OCI-LY1 (cell line): ENCODE measurements around the gene OLR1.

Experiments
- H2AFZ ChIP-seq: fragments of 200-600 bp; sonication (generic), shearing (Covaris generic); 2 replicates; pipeline ENCODE4 v1.6.0; 2014; ENCODE audit warnings: antibody characterized with exemption, mild to moderate bottlenecking, low read length
- H3F3A ChIP-seq: fragments of 200-600 bp; sonication (generic), shearing (Covaris generic); 2 replicates; pipeline ENCODE4 v1.6.0; 2014; ENCODE audit warnings: mild to moderate bottlenecking, antibody characterized with exemption, low read length, moderate library complexity; ENCODE audit not compliant: insufficient read depth
- H3K27ac ChIP-seq: fragments of 200-600 bp; sonication (generic); 2 replicates; pipeline ENCODE4 v1.5.1; 2014; ENCODE audit warnings: low read length, mixed run types, mild to moderate bottlenecking, low read depth; ENCODE audit not compliant: poor library complexity, severe bottlenecking
- H3K27me3 ChIP-seq: fragments of 200-600 bp; sonication (generic); 2 replicates; pipeline ENCODE4 v1.6.0; 2014; ENCODE audit warnings: antibody characterized with exemption, mild to moderate bottlenecking, low read length, moderate library complexity; ENCODE audit not compliant: insufficient read depth
- H3K36me3 ChIP-seq: fragments of 200-600 bp; sonication (generic); 2 replicates; pipeline ENCODE4 v1.6.1; 2014; ENCODE audit warnings: mild to moderate bottlenecking, antibody characterized with exemption, low read length, moderate library complexity, mixed read lengths; ENCODE audit not compliant: insufficient read depth
- H3K4me1 ChIP-seq: fragments of 200-600 bp; sonication (generic); 2 replicates; pipeline ENCODE4 v1.5.1; 2014; ENCODE audit warnings: mild to moderate bottlenecking, low read length, moderate library complexity; ENCODE audit not compliant: insufficient read depth, severe bottlenecking
- H3K4me2 ChIP-seq: fragments of 200-600 bp; sonication (generic), shearing (Covaris generic); 2 replicates; pipeline ENCODE4 v1.6.1; 2014; ENCODE audit warnings: low read length
- H3K4me3 ChIP-seq: fragments of 200-600 bp; sonication (generic); 2 replicates; pipeline ENCODE4 v1.5.1; 2014; ENCODE audit warnings: low read length, low read depth, mild to moderate bottlenecking, mixed read lengths; ENCODE audit not compliant: poor library complexity, severe bottlenecking
- H3K79me2 ChIP-seq: fragments of 200-600 bp; shearing (Covaris generic); 2 replicates; pipeline ENCODE4 v1.6.1; 2016; ENCODE audit warnings: mixed run types, low read length, mixed read lengths; ENCODE audit not compliant: insufficient read depth
- H3K9ac ChIP-seq: fragments of 200-600 bp; sonication (generic), shearing (Covaris generic); 2 replicates; pipeline ENCODE4 v1.6.1; 2014; ENCODE audit warnings: mild to moderate bottlenecking, low read length, mixed read lengths
- H3K9me2 ChIP-seq: fragments of 200-600 bp; sonication (generic), shearing (Covaris generic); 2 replicates; pipeline ENCODE4 v1.6.1; 2014; ENCODE audit warnings: low read depth, mild to moderate bottlenecking, low read length, mixed read lengths
- H3K9me3 ChIP-seq: fragments of 200-600 bp; shearing (Covaris generic); 2 replicates; pipeline ENCODE4 v1.6.1; 2014; ENCODE audit warnings: low read length, mixed read lengths
- H4K20me1 ChIP-seq: fragments of 200-600 bp; sonication (generic), shearing (Covaris generic); 2 replicates; pipeline ENCODE4 v1.6.0; 2016; ENCODE audit warnings: mild to moderate bottlenecking, low read length; ENCODE audit not compliant: insufficient read depth
- CTCF ChIP-seq: fragments of 200-600 bp; sonication (generic), shearing (Covaris generic); IDR thresholded peaks from 2 replicates; pipeline ENCODE4 v1.5.1; 2017; ENCODE audit warnings: mild to moderate bottlenecking, antibody characterized with exemption, low read length, moderate library complexity, mixed read lengths
- EZH2 ChIP-seq: fragments of 200-600 bp; sonication (generic), shearing (Covaris generic); IDR thresholded peaks from 2 replicates; pipeline ENCODE4 v1.8.0; 2017; ENCODE audit warnings: borderline replicate concordance, mixed run types, mild to moderate bottlenecking, antibody characterized with exemption, low read length, moderate library complexity, mixed read lengths

OLR1 gene

GRCh38 chr12:10215436-10215835 is 43.5 kb upstream of the OLR1 start:
- Histone ChIP-seq H4K20me1 (no peaks in the 10 kb centered on the region), H3K4me2 (peak overlapping the region; percentile 82), H3K9ac (peak overlapping the region; percentile 94), H3K4me1 (peaks cover 24% of the 10 kb centered on the region), H3K36me3 (peaks cover 41% of the 10 kb centered on the region), H3K9me3 (no peaks in the 10 kb centered on the region), H3K4me3 (peak overlapping the region; percentile 92), H3K27me3 (no peaks in the 10 kb centered on the region), H2AFZ (no peak overlapping the region), H3K79me2 (peaks cover 28% of the 10 kb centered on the region), H3K9me2 (no peaks in the 10 kb centered on the region), H3F3A (no peaks in the 10 kb centered on the region), H3K27ac (peak overlapping the region; percentile 94)
- TF ChIP-seq EZH2 (no peak), CTCF (no peak)

GRCh38 chr12:10214895-10215267 is 42.9 kb upstream of the OLR1 start:
- no peaks in the 10 kb centered on the region for H3K9me3 ChIP-seq
- TF ChIP-seq CTCF, result no peak
- no peak for TF ChIP-seq EZH2
- H3K36me3 ChIP-seq, result peaks cover 35% of the 10 kb centered on the region
- H4K20me1 ChIP-seq, result no peaks in the 10 kb centered on the region
- no peak overlapping the region for H2AFZ ChIP-seq
- H3K4me3 ChIP-seq, result peak overlapping the region; percentile 92
- peak overlapping the region; percentile 82 for H3K4me2 ChIP-seq
- peak overlapping the region; percentile 94 for H3K27ac ChIP-seq
- no peaks in the 10 kb centered on the region for H3K9me2 ChIP-seq
- H3K9ac ChIP-seq, result peak overlapping the region; percentile 94
- H3F3A ChIP-seq, result no peaks in the 10 kb centered on the region
- peaks cover 24% of the 10 kb centered on the region for H3K4me1 ChIP-seq
- H3K27me3 ChIP-seq, result no peaks in the 10 kb centered on the region
- H3K79me2 ChIP-seq, result peaks cover 28% of the 10 kb centered on the region

- H3K4me1 ChIP-seq, result peaks cover 24% of the 10 kb centered on the region
- H3K27ac ChIP-seq, result peak overlapping the region; percentile 94
- peak overlapping the region; percentile 94 for H3K9ac ChIP-seq
- peaks cover 30% of the 10 kb centered on the region for H3K36me3 ChIP-seq
- H3K4me2 ChIP-seq, result peak overlapping the region; percentile 82
- H4K20me1 ChIP-seq, result no peaks in the 10 kb centered on the region
- H3K9me3 ChIP-seq, result no peaks in the 10 kb centered on the region
- H3K4me3 ChIP-seq, result peak overlapping the region; percentile 92
- no peaks in the 10 kb centered on the region for H3K27me3 ChIP-seq
- H3K9me2 ChIP-seq, result no peaks in the 10 kb centered on the region
- TF ChIP-seq CTCF (no peak), EZH2 (no peak)
- no peaks in the 10 kb centered on the region for H3F3A ChIP-seq
- peaks cover 28% of the 10 kb centered on the region for H3K79me2 ChIP-seq
- no peak overlapping the region for H2AFZ ChIP-seq
These were observed 42.4 kb upstream of the OLR1 start for GRCh38 chr12:10214136-10214894.
